WERI-Rb-1 (cell line): ENCODE results near the gene SLC22A2.

ENCODE experiments used
- DNase-seq: peaks from one replicate; pipeline ENCODE4 v3.0.0-alpha.2; 2020
- H3K27ac ChIP-seq: fragments of 250-450 bp; sonication (Bioruptor Pico); 2 replicates; pipeline ENCODE4 v1.5.1; 2020; ENCODE audit warnings: mild to moderate bottlenecking, moderate library complexity
- H3K27me3 ChIP-seq: fragments of 250-450 bp; sonication (Bioruptor Pico); 2 replicates; pipeline ENCODE4 v1.5.1; 2021; ENCODE audit warnings: mild to moderate bottlenecking, low read depth, moderate library complexity; ENCODE audit not compliant: insufficient read depth, severe bottlenecking
- H3K36me3 ChIP-seq: fragments of 250-450 bp; sonication (Bioruptor Pico); 2 replicates; pipeline ENCODE4 v1.5.1; 2020; ENCODE audit warnings: mild to moderate bottlenecking, moderate library complexity
- H3K4me3 ChIP-seq: 2 replicates; pipeline ENCODE4 v1.5.1; 2011; ENCODE audit warnings: low read depth, mild to moderate bottlenecking, control low read depth, low read length
- H3K9me3 ChIP-seq: fragments of 250-450 bp; sonication (Bioruptor Pico); 2 replicates; pipeline ENCODE4 v1.5.1; 2021; ENCODE audit warnings: mild to moderate bottlenecking, moderate library complexity; ENCODE audit not compliant: severe bottlenecking
- CTCF ChIP-seq: IDR thresholded peaks from 2 replicates; pipeline ENCODE4 v1.5.1; 2011; ENCODE audit warnings: low read depth, mild to moderate bottlenecking, control low read depth, inconsistent platforms, low read length

SLC22A2 gene

DNA sequence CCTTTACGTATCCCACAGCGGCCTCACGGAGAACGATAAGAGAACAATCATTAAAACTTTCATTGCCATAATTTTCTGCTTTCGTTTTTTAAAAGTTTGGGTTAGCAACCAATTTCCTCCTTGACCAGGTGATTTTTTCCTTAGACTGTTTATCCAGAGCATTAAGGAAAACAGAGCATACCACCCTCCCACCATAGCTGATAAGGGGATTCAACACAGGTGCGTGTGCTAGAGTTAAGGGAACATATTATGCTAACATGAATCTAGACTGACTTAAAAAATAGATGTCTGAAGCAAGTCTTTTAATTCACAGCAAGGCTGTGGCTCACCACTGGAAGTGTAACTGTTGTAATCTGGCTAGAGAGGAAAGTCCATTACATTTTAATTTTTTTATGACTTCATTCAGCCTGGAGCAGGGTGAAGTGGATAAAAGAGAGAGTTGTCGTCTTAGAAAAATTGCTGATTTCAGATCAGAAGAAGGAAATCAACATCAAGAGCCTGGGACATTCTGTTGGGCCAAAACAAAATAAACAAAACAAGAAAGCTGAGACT is 5.5 kb upstream of the SLC22A2 start:
- H3K27me3 ChIP-seq: peaks cover 89% of the 10 kb centered on the region
- H3K9me3 ChIP-seq: no peaks in the 10 kb centered on the region
- no peak overlapping the region for H3K4me3 ChIP-seq
- H3K36me3 ChIP-seq: no peaks in the 10 kb centered on the region
- H3K27ac ChIP-seq: no peak overlapping the region
- no peak for DNase-seq
- no peak for TF ChIP-seq CTCF

GRCh38 chr6:160263196-160263939 is 4.7 kb upstream of the SLC22A2 start:
- Histone ChIP-seq H3K36me3 (no peaks in the 10 kb centered on the region), H3K4me3 (no peak overlapping the region), H3K27me3 (peaks cover 89% of the 10 kb centered on the region), H3K9me3 (no peaks in the 10 kb centered on the region), H3K27ac (no peak overlapping the region)
- DNase-seq: no peak
- TF ChIP-seq CTCF: no peak

DNA sequence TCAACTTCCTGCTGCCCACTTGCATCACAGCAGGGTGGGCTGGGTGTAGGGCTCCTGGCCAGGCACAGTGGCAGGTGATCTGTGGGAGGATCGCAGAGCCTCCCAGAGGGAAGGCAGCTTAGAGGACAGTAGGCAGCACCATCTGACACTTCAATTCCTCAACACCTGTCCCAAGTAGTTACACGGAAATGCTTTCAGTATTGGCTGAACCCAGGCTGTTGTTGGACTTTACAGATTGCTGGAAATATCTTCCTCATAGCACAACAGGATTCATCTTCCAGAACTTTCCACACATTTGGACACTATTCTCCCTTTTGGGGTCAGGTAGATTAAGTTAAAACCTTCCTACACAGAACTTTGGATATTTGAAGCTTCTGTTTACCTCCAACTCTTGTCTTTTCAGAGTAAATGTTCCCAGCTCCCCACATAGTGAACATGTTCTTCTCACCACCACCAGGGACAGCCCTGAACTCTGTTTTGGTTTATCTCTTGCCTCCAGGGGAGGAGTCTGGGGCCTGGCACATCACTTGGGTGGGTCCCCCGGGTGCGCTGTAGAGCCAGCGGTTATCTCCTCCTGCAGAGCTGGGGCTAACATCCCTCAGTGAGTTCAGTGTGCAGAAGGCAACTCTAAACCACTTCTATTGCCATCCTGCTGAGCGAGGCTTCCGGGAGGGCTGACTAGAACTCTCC is 3.5 kb upstream of the SLC22A2 start:
- no peak for TF ChIP-seq CTCF
- no peak overlapping the region for H3K4me3 ChIP-seq
- peaks cover 90% of the 10 kb centered on the region for H3K27me3 ChIP-seq
- H3K36me3 ChIP-seq: no peaks in the 10 kb centered on the region
- no peak overlapping the region for H3K27ac ChIP-seq
- DNase-seq: no peak
- H3K9me3 ChIP-seq: no peaks in the 10 kb centered on the region

- no peak for TF ChIP-seq CTCF
- no peak overlapping the region for H3K4me3 ChIP-seq
- no peaks in the 10 kb centered on the region for H3K36me3 ChIP-seq
- H3K9me3 ChIP-seq: no peaks in the 10 kb centered on the region
- peaks cover 88% of the 10 kb centered on the region for H3K27me3 ChIP-seq
- no peak for DNase-seq
- no peak overlapping the region for H3K27ac ChIP-seq
Observed at GRCh38 chr6:160260803-160261450, 2.3 kb upstream of the SLC22A2 start.

DNA sequence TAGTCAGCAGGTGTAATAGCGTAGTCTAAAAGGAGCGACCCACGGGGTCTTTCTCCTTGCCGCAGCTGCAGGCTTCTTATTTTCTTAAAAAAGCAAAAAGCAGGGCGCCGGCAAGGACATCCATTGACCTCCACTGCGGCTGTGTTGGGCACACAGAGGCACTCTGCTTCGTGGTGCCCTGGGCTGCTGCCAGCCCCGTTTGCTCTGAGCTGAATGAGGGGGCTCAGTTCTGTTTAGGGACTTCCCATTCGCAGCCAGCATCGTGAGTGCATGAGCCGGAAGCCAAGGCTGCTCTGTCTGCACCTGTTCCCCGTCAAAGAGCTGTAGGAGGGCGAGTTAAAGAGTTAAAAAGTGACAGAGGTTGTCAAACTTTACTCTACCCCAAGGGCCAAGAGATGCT is 1.7 kb upstream of the SLC22A2 start:
- no peak for TF ChIP-seq CTCF
- no peak overlapping the region for H3K27ac ChIP-seq
- H3K4me3 ChIP-seq: no peak overlapping the region
- no peak for DNase-seq
- no peaks in the 10 kb centered on the region for H3K9me3 ChIP-seq
- peaks cover 91% of the 10 kb centered on the region for H3K27me3 ChIP-seq
- H3K36me3 ChIP-seq: no peaks in the 10 kb centered on the region
